ENCODE measurements around the gene GTF3C4.
A peak's percentile ranks its signal among the peaks of the same experiment; 100 is the strongest.

GTF3C4 gene

GRCh38 chr9:132648283-132648682, 22.0 kb upstream of the GTF3C4 start:
- peak overlapping the region; percentile 89 for H3K27ac ChIP-seq
- in situ Hi-C loops (cut with HindIII; ENCODE audit: low pct_ligation_motif_present, low sequenced_read_pairs) = no loop called here

GRCh38 chr9:132648685-132649084, 21.6 kb upstream of the GTF3C4 start:
- in situ Hi-C loops (cut with HindIII; ENCODE audit: low pct_ligation_motif_present, low sequenced_read_pairs) = no loop called here
- DNase-seq = no peak
- no peak for TF ChIP-seq CTCF (IDR thresholded peaks at IDR 0.05; ENCODE audit: low read depth, low read length, missing control alignments)
- Histone ChIP-seq H3K4me3 (ENCODE audit: low read depth, low read length) (no peak overlapping the region), H3K27ac (peak overlapping the region; percentile 89), H3K36me3 (replicated peaks) (peaks cover 52% of the 10 kb centered on the region), H3K27me3 (replicated peaks) (no peaks in the 10 kb centered on the region)

More at GRCh38 chr9:132648283-132648682, 22.0 kb upstream of the GTF3C4 start:
- TF ChIP-seq CTCF (IDR thresholded peaks at IDR 0.05; ENCODE audit: low read depth, low read length, missing control alignments) = no peak
- H3K36me3 ChIP-seq (replicated peaks) = peaks cover 55% of the 10 kb centered on the region
- no peak overlapping the region for H3K4me3 ChIP-seq (ENCODE audit: low read depth, low read length)
- DNase-seq = no peak
- no peaks in the 10 kb centered on the region for H3K27me3 ChIP-seq (replicated peaks)

- in situ Hi-C loops (cut with HindIII; ENCODE audit: low pct_ligation_motif_present, low sequenced_read_pairs) = no loop called here
- H3K4me3 ChIP-seq (ENCODE audit: low read depth, low read length) = no peak overlapping the region
- DNase-seq = peak; percentile 93
- H3K27ac ChIP-seq = peak overlapping the region; percentile 90
- H3K36me3 ChIP-seq (replicated peaks) = peaks cover 32% of the 10 kb centered on the region
- H3K27me3 ChIP-seq (replicated peaks) = no peaks in the 10 kb centered on the region
- TF ChIP-seq CTCF (IDR thresholded peaks at IDR 0.05; ENCODE audit: low read depth, low read length, missing control alignments) = peak; percentile 81
Measured at GRCh38 chr9:132651259-132651658, 19.0 kb upstream of the GTF3C4 start.

GRCh38 chr9:132656299-132656698, 14.0 kb upstream of the GTF3C4 start:
- no peak for TF ChIP-seq CTCF (IDR thresholded peaks at IDR 0.05; ENCODE audit: low read depth, low read length, missing control alignments)
- in situ Hi-C loops (cut with HindIII; ENCODE audit: low pct_ligation_motif_present, low sequenced_read_pairs) = no loop called here
- DNase-seq = no peak
- peaks cover 35% of the 10 kb centered on the region for H3K36me3 ChIP-seq (replicated peaks)
- no peak overlapping the region for H3K27ac ChIP-seq
- no peak overlapping the region for H3K4me3 ChIP-seq (ENCODE audit: low read depth, low read length)
- no peaks in the 10 kb centered on the region for H3K27me3 ChIP-seq (replicated peaks)

GRCh38 chr9:132662152-132662945, 7.9 kb upstream of the GTF3C4 start:
- Histone ChIP-seq H3K27ac (no peak overlapping the region), H3K27me3 (replicated peaks) (no peaks in the 10 kb centered on the region), H3K4me3 (ENCODE audit: low read depth, low read length) (no peak overlapping the region), H3K36me3 (replicated peaks) (peaks cover 33% of the 10 kb centered on the region)
- DNase-seq = no peak
- in situ Hi-C loops (cut with HindIII; ENCODE audit: low pct_ligation_motif_present, low sequenced_read_pairs) = no loop called here
- TF ChIP-seq CTCF (IDR thresholded peaks at IDR 0.05; ENCODE audit: low read depth, low read length, missing control alignments) = no peak

- H3K36me3 ChIP-seq (replicated peaks) = peaks cover 27% of the 10 kb centered on the region
- H3K27ac ChIP-seq = no peak overlapping the region
- no peak for DNase-seq
- no peaks in the 10 kb centered on the region for H3K27me3 ChIP-seq (replicated peaks)
- in situ Hi-C loops (cut with HindIII; ENCODE audit: low pct_ligation_motif_present, low sequenced_read_pairs) = no loop called here
- no peak for TF ChIP-seq CTCF (IDR thresholded peaks at IDR 0.05; ENCODE audit: low read depth, low read length, missing control alignments)
- no peak overlapping the region for H3K4me3 ChIP-seq (ENCODE audit: low read depth, low read length)
Measured at GRCh38 chr9:132663117-132663516, 7.1 kb upstream of the GTF3C4 start.

All from brain microvascular endothelial cell (primary cell).